HG03139 (cell line): ENCODE data around the gene PARP1.
"Not testable (repeated sequence)": the region's sequence is repeated elsewhere in the genome, so short reads cannot be mapped to it uniquely, and the experiment has no call there.

Experiments
- ATAC-seq: cut with Tn5 transposase; IDR thresholded peaks from one replicate; pipeline ENCODE4 v1.9.1; 2021; ENCODE audit not compliant: unreplicated experiment

PARP1 gene

DNA sequence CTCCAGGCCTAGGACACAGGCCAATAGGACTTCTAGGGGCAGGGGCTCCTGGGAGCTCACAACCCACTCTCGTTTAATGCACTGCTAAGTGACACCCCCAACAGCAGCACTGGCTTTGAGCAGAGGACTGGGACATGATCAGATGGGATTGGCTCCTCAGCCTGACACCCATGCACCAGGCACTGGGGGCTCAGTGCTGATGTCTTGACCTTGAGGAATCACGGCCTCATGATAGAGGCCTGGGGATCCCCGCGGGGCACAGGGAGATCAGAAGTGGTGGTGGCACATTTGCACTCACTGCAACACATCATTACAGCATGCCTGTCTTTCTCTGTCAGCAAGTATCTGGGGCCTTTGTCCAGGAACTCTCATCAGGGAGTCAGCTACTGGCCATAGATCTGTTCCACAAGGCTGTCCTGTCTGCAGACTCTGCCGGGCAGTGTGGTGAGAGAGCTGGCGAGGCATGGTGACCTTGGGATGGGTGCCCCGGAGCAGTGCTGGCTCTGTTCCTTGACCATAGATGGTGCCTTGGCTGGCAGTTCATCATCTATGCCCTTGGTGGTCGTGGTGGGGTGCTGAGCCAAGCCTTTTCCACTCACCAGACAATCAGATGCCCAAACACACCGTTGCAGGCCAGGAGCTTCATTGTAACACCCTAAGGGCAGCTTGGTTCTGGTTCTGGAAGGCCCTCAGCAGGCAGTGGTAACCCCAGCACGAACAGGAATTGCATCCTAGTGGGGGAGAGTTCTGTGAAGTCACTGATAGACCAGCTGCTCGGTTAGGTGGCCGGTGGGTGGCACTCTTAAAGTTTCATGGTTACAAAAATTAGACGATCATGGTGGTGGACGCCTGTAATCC, 22.2 kb upstream of the PARP1 start:
- ATAC-seq = no peak

DNA sequence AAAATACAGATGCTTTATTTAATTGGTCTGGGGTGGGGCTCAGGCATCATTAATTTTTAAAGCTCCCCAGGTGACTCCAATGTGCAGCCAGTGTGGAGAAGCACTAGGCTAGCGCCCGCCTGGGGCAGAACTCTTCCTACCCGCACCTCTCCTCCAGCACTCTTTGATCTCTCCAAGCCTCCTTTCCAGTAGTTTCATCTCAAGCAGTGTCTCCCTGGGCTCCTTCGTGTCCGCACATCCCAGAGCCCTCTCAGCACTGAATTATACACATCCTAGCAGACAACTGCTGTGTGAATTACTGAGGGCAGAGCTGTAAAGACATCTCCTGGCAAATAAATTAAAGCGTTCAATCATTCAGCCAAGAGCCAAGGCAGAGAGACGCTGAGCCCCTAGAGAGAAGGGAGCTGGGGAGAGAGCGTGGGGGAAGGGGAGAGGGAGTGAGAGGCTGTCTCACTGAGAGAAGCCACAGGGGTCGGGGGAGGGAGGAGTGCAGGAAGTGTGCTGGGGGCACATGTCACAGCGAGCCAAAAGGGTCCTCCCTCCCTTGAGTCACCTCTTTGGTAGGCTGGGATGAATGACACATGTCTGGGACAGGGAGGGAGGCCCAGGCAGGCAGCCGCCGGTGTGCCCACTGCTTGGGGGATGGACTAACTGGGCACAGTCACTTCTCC, 21.0 kb upstream of the PARP1 start:
- no peak for ATAC-seq

DNA sequence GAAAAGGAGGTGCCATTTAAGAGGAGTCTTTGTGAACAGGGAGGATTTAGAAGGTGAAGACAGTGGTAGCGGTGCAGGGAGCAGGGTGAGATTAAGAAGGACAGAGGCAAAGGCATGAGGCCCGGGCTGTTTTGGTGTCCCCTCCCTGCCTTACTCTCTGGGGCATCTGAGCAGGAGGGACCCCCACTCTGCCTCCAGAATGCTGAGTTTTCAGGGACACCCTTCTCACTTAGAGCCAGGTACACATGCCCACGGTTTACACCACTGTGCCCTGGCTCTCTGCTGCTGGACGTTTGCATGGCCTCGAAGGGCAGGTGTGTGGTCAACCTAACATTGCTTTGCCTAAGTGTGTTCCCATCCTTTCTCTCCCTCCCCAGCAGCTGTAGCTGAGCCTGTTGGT, 20.5 kb upstream of the PARP1 start:
- no peak for ATAC-seq

DNA sequence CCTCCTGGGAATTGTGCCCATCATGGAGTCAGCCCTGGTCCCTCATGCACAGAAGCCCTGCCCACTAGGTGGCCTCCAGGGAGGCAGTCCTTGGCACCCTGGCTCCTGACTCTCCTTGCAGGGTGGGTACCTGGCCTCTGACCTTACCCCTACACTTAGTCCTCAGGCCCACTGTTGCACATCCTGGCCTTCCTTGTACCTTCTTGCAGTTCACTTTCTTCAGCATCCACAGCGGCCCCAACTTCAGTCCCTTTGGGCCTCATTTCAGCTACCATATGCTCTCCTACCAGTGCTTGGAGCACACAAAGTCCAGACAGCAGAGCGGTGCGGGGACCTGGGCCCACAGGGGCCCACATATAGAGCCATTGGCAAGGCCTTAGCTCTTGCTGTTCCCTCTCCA, 19.2 kb upstream of the PARP1 start:
- ATAC-seq = no peak

DNA sequence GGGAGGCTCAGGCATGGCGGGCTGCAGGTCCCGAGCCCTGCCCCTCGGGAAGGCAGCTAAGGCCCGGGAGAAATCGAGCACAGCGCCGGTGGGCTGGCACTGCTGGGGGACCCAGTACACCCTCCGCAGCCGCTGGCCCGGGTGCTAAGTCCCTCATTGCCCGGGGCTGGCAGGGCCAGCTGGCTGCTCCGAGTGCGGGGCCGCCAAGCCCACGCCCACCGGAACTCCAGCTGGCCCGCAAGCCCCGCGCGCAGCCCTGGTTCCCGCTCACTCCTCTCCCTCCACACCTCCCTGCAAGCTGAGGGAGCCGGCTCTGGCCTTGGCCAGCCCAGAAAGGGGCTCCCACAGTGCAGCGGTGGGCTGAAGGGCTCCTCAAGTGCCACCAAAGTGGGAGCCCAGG, 18.5 kb upstream of the PARP1 start:
- not testable (repeated sequence) for ATAC-seq

DNA sequence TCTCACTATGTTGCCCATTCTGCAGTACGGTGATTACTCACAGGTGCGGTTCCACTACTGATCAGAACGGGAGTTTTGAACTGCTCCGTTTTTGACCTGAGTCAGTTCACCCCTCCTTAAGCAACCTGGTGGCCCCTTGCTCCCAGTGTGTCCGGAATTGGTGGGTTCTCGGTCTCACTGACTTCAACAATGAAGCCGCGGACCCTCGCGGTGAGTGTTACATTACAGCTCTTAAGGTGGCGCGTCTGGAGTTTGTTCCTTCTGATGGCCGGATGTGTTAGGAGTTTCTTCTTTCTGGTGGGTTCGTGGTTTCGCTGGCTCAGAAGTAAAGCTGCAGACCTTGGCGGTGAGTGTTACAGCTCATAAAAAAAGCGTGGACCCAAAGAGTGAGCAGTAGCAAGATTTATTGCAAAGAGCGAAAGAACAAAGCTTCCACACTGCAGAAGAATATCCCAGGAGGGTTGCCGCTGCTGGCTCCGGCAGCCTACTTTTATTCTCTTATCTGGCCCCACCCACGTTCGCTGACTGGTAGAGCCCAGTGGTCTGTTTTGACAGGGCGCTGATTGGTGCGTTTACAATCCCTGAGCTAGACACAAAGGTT, 17.6 kb upstream of the PARP1 start:
- ATAC-seq = no peak

DNA sequence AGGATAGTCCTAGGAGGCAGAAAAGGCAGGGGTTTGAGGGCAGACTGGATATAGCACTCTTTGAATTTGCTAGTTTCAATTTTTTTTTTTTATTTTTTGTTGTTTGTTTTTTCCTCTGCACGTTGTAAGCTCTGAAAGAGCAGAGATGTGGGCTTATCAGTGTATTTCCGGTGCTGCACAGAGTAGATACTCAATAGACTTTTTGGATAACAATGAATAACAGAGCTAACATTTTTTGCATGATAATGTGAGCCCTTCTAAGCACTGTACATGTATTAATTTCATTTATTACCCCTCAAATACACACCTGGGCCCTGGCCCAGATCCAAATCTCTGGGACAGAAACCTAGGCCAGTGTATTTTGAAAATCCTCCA, 17.1 kb upstream of the PARP1 start:
- ATAC-seq = no peak

DNA sequence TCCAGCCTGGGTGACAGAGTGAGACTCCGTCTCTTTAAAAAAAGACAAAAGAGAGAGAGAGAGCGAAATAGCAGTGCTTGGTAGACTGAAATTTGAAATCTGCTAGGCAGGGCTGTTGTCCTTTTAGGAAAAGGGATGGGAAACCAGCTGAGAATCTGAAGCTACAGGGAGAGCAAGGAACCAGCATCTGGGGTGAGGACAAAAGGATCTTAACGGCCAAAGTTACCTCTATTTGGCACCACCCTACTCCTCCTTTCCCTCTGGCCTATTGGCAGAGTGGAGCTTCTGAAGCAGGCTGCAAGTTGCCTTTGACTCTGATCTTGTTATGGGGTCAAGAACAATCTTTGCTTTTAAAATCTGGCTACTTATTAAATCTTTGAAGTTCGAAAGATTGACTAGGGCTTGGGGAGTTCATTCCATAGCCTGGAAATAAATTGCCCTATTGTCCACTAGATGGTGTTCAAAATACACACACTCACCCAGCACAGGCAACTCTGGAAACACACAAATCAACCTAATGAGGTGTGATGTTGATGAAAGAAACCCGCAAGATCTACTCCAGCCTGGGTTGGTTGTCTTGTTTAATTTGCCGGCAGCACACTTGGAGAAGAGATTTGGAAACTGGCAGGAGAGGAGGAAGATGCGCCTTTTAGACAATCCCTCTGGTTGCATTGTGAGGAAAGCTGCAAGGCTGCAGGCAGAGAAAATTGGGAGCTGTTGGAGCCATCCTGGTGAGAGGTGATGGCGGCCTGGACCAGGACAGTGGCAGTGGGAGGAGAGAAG, 16.5 kb upstream of the PARP1 start:
- ATAC-seq = no peak

DNA sequence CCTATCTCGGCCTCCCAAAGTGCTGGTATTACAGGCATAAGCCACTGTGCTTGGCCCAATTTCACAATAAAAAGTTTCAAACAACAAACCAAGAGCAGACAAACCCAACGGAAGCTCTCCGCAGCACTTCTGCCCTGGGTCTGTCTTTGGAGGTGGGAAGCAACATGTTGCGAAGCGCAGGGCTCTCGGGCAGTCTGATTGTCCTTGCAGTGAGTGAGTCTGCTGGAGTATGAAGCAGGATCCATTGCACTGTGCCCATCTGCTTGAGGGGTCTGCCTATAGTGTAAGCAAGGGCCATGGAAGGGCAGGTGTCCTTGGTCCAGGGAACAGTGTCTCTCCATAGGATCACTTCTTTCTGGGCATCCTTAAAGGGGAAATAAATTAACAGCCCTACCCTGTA, 14.6 kb upstream of the PARP1 start:
- no peak for ATAC-seq

DNA sequence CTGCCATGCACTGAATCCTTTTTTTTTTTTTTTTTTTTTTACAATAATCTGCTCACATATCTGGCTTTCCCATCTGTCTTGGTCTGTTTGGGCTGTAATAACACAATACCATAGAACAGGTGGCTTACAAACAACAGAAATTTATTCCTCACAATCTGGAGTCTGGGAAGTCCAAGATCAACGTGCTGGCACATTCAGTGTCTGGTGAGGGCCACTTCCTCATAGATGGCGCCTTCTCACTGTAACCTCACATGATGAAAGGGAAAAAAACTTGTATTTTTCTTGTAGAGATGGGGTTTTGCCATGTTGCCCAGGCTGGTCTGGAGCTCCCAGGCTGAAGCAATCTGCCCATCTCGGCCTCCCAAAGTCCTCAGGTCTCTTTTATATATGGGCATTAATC, 13.0 kb upstream of the PARP1 start:
- ATAC-seq = no peak

DNA sequence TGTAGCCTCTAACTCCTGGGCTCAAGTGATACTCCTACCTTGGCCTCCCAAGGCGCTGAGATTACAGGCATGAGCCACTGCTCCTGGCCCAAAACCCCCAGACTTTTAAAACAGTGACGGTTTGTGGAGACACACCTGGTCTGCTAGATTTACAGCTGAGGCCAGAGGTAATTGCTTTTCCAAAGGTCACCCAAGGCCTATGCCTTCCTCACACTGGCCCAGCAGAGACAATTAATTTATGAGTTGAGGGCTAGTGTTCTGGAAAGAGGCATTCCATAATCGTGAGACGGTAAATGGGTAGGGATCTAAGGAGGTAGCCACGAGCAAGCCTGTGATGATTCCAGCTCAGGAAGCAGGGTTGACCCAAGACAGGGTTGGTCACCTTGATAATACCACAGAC, 12.4 kb upstream of the PARP1 start:
- no peak for ATAC-seq

DNA sequence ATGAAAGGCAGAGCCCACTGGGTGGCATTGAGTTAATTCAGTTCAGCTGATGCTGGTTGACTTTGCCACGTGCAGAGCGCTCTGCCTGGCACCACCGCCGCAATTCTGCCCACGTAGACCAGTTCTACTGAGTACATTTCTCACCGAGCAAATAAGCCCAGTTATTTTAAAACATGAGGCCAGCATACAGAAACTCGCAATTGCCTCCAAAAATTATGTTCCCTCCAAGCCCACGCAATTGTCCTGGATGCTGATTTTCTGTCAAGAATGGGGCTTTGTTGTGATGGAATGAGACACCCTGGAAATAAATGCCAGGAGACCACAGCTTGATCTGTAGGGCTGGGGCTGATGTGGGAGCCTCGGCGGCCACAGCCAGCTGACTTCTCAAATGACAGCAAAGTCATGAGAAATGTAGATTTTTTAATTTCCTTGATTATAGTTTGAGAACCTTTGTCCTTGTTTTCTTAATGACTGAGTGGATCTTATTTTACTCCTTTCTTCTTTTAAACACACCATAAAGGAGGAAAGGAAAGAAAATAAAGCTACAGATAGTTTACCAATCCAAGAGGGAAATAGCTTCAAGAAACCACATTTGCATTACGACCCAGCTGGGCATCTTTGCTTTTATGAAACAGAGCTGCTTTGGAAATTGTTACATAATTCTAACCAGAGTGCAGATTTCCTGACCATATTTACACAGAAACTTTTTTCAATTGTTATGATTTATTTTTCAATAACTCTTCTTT, 11.6 kb upstream of the PARP1 start:
- ATAC-seq = no peak

DNA sequence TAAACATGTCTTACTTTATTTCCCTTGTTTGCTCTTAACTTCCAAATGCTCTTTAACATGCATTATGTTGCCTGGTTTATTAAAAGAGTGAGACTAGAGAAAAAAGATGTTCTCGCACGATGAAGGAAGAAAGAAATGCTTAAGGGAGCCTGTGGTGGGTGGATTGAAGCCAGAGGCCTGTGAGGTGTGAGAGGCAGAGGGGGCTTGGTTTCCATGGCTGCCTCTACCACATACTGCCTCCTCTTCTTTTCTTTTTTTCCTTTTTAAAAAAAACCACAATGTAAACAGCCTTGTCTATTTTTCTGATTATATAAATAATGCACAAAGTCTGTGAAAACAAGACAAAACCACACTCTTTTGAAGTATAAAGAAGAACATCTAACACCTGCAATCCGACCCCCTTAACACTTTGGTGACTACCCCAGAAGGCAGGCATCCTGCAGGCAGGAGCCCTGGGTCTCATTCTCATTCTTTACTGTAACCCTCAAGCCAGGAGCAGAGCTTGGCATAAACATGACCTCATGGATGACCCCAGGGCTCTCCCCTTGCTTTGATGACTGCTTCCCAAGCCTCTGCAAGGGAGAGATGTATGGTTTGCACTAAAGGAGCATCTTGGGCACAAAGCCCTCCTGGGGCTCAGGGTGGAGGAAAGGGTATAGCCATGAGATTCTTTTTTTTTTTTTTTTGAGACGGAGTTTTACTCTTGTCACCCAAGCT, 10.1 kb upstream of the PARP1 start:
- no peak for ATAC-seq

DNA sequence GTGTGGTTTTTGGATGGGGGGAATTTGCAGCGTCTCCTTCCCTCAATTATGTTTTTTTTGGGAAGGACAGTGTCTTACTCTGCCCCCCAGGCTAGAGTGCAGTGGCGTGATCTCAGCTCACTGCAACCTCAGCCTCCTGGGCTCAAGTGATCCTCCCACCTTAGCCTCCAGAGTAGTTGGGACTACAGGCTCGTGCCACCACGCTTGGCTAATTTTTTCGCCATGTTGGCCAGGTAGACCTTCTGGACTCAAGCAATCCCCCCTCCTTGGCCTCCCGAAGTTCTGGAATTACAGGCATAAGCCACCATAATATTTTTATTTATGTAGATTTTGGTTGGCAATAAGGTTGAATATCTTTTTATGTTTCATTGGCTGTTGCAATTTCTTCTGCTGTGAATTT, 9.5 kb upstream of the PARP1 start:
- no peak for ATAC-seq

DNA sequence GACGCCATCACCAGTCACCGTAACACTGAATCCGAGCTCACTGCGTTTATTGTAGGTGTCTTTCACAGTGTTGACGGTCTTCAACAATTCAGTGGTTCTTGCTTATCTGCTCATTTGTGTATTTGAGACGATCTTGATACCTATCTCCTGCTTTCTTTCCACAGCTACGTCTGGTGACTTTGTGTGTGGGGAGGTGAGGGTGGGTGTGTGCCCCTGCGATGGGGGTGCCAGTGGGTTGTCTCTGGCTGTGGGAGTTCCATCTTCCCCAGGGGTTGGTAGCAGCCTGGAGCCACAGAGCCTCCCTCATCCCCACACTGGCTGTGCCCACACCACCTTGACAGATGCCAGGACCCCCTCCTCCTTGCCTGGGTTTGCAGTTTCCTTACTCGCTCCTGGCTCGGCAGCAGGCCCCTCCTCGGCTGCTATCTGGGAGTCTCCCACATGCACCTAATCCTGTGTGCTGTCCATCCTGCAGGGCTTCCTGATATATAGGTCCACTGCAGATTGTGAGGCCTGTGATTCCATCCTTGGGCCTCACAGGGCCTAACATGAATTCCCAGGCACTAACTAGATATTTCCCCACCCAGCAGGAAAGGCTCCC, 6.3 kb upstream of the PARP1 start:
- no peak for ATAC-seq

DNA sequence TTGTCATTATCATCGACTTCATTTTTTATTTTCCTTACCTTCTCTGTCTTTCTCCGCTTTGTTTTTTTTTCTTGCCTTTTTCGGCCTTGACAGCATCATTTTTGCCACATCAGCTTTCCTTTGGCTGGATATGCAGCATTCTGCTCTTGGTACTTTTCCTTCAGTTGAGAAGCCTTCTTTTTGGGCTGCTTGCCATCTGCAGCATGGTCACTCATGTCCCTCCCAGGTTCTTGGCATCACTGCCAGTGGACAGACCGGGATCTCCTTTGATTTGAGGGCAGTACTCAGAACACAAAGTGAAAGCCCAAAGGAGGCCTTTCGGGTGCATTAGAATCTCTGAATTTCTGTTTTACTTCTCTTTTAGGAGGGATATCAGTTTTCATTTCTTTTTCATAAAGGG, 3.7 kb upstream of the PARP1 start:
- ATAC-seq = no peak

DNA sequence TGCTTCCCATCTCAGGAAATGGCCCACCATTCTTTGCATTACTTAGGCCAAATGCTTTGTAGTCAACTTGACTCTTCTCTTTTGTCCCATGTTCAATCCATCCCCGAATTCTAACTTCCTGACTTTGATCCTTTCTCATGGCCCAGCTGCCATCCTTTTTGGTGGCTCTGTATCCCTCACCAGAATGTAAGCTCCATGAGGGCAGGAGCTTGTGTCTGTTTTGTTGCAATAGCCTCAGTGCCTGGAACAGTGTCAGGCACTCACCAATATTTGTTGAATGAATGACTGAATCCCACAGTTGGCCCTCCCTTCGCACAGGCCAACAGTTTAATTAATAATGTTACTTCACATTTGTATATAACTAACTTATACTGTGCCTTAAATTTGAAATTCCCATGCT, 3.1 kb upstream of the PARP1 start:
- no peak for ATAC-seq

DNA sequence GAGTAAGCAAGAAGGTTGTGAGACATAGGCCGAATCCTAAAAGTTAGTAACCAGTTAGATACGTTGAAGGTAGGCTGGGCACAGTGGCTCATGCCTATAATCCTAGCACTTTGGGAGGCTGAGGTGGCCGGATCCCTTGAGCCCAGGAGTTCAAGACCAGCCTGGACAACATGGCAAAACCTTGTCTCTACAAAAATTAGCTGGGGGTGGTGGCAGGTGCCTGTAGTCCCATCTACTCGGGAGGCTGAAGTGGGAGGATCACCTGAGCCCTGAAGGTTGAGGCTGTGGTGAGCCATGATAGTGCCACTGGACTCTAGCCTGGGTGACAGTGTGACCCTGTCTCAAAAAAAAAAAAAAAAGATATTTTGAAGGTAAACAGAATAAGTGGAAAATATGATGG, 1.5 kb upstream of the PARP1 start:
- ATAC-seq = no peak

DNA sequence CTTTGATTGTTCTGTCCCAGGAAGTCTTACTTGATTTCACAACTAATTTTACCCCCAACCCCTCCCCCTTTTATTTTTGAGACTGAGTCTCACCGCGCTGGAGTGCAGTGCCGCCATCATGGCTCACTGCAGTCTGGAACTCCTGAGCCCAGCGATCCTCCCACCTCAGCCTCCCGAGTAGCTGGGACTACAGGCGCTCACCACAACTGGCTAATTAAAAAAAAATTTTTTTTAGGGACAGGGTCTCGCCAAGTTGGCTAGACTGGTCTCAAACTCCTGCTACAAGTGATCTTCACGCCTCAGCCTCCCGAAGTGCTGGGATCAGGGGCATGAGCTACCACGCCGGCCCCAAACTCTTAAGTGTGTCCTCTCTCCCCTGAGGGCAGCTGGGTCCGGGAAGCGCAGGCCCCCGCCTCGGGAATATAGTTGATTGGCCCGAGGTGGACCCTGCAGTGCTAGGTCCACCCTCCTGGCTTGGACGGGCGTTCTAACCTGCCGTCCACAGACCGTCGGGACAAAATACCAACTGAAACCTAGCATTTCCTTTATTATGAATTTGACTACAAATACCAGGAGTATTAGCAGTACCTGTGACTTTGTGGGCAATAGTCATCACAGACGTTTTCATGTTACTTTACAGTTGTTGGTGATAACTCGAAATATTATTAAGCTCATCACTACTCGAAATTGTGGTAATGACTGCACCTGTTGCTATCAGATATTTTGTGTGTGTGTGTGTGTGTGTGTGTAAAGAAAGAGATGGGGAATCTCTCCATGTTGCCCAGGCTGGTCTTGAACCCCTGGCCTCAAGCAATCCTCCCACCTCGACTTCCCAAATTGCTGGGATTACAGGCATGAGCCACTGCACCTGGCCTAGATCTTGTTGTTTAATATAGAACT, 642 bp upstream of the PARP1 start:
- no peak for ATAC-seq
